GM19035 (cell line): ENCODE measurements around the gene ANKH.
"Not testable (repeated sequence)": the region's sequence is repeated elsewhere in the genome, so short reads cannot be mapped to it uniquely, and the experiment has no call there.

Experiments used
- ATAC-seq: cut with Tn5 transposase; IDR thresholded peaks from one replicate; pipeline ENCODE4 v1.9.1; 2021; ENCODE audit not compliant: unreplicated experiment

ANKH gene

DNA sequence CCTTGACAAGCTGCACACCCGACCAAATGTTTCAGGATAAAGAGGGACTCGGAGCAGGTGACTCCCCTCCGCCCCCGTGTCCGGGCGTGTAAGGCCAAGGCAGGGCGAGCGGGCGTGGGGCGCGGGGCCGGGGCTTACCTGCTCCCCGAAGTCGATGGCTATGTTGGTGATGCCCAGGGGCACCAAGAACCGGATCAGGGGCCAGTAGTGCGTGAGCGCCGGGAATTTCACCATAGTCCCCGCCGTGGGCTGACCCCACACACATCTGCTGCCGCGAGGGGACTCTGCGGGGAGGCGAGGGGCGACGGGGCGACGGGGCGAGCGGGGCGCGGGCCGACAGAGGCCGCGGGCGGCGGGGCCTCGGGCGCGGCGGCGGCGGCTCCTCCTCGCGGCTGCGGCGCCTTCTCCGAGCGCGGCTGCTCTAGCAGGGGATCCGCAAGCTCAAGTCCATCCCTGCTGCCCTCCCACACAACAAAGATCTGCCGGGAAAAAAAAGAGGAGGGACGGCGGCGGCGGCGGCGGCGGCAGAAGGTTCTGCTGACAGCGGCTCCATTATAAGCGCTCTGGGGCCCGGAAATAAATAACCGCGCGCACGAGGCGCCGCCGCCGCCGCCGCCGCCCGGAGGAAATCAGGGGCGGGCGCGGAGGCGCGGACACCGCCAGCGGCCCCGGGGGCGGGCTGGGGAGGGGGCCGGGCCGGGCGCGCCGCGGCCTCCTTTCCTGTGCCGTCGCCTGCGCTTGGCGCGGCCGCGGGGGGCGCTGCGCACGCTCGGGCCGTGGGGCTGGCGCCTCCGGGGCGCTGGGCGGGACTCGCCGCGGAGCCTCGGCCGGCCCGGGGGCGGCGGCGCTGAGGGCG lies at the start of gene ANKH:
Gene ANKH (minus strand): TSS at position 565 of the 856 bp plus-strand sequence. CDS start 331 bp downstream, at position 234.
- ATAC-seq, result peak; percentile 86

DNA sequence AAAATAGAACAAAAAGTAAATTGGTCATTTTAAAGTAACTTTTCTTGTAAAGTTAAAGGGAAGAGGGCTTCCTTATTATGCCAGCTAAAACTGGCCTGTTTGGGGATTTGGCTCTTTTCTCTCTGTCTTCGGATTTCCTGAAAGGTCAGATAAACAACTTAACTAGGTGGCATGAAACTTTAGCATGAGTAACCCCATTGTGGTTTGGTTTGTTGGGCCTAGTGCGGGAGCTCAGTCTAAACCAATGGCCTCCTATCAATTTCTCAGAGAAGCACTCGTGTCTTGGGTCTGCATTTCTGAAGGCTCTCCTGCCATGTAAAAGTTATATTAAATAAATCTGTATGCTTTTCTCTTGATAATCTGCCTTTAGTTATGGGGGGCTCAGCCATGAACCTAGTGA lies 48.5 kb upstream of the ANKH start:
- no peak for ATAC-seq

DNA sequence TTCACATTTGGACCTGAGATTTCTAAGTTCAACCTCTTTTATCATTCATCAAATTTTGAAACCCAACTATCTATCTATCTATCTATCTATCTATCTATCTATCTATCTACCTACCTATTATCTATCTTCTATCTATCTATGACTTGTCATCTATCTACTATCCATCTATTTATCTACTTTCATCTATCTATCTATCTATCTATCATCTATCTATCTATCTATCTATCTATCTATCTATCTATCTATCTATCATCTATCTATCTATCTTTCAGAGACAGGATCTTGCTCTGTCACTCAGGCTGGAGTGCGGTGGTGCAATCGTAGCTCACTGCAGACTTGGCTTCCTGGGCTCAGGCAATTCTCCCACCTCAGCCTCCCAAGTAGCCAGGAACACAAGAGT lies 47.5 kb upstream of the ANKH start:
- ATAC-seq, result not testable (repeated sequence)

DNA sequence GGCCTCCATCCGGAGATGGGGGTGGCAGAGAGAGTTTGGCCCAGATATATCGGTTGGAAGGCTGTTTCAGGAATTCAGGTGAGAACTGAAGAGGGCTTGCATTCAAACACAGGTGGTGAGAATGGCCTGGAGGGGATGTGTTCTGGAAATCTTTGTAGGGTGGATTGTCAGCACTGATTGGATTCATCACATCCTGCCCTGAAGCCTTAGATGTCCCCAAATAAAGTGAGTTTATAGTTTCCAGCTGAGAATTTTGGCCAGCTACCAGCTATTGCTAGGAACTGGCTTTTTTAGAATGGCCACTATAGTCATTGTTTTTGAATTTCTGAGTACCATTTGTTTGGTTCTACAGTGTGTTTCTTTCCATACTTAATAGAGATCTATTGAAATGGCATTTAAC lies 46.1 kb upstream of the ANKH start:
- no peak for ATAC-seq

DNA sequence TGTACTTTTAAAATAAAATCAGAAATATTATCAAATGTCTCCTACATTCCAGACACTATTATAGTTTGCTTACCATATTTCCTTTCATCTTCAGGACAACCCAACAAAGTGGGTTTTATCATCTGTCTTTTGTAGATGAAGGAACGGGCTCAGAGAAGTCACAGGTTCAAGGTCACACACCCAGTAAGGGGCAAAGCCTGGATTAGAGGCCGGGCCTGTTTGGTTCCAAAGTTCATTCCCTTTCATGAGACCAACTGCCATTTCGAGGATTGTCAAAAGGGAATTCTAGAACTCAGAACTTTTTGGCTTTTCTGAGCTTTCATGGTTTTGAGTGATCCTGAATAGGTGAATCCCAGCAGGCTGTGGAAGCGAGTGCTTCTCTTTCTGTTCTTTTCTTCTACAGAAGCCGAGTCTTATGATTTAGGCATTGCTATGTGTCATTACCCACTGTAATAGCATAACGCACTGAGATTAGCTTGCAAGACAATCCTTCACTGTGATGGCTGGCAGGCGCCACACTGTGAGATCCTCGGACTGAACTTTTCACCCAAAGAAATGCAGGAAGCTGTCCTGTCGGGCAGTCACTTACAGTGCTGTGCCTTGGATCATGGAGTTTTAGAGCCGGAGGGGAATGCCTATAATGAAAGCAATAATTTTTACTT lies 43.8 kb upstream of the ANKH start:
- ATAC-seq, result no peak

DNA sequence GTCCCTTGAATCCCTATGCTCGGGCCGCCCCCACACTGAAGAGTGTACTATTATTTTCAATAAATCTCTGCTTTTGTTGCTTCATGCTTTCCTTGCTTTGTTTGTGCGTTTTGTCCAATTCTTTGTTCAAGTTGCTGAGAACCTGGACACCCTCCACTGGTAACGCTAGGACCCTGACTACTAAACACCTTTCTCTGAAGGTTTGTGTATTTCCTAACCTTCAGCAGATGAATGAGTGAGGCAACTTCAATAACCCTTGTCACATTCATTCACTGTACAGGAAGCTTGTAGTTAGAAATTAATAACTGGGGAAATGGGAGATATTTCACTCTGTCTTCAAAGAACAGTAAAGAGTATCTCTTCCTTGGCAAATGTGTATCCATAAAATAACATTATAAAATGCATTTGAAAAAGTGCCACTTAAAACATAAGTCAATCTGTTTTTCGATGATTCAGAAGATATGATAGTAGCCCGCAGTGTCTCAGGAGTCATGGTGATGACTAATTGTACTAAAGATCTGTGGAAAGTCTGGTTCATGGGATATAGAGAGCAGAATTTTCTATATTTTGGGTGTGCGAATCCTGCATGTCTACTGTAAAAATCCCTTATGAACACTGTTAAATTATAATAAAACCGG lies 43.2 kb upstream of the ANKH start:
- ATAC-seq, result no peak

DNA sequence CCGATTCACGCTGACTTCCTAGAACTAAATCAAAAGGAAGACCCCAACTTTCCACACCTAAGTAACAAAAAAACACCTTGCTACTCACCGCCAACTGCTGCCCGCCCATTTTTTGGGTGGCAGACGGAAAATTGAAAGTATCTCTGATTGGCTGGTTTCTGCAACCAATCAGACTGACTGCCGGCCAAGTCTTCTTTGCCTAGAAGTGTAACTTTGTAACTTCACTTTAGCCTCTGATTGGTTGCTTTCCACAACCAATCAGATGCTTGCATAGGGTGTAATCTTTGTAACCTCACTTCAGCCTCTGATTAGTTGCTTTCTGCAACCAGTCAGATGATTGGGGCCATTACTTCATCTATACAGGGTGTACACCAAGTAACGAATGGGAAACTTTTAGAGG lies 42.6 kb upstream of the ANKH start:
- no peak for ATAC-seq

DNA sequence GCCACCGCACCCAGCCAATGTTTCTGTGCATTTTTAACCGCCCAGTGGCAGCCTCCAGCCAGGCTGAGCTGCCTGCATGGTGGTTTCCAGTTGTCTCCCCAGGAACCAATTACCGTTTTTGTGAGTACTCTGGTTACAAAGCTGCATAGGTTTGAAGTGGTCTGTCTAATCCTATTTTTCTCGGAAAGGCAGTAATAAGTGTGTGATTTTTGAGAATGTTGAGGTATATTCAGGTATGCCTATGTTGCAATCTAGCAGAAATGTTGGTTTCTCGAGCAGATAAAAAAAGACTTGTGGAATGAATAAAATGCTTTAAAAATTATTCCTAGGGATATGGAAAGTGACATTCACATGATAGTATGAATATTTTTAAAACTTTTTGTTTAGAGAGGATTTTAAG lies 41.5 kb upstream of the ANKH start:
- ATAC-seq, result no peak

DNA sequence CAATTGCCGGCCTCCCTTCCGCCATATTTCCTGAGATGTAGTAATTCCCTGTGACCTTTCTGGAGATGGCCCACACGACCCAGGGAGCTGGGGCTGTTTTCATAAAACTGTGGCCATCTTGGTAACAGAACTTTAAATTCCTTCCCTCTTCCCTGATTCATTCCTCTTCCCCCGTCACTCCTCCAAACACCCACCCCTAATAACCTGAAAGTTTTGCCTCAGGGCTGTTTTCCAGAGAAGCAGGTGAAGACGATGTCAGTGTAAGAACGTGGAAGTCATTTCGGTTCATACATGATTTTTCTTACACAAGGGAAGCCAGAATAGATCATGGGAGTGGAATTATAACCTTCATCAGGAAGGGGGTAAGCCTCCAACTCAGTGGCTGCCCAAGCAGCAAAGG lies 40.6 kb upstream of the ANKH start:
- no peak for ATAC-seq

DNA sequence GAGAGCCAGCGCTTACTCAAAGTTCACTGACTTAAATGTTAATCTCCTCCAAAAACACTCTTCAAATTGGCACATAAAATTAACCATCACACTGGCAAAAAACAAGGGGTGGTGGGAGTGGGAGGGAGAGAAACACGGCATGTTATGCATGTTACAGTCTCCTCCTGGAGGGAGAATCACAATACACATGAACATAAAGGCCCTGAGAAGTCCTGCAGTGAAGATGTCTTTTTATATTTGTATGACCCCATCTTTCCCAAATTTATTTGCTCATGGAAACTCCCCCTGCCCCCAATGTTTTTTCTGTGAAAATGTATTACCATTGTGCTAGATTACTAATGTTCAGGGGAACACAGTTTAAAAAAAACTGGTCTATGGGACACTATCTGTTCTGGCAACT lies 37.8 kb upstream of the ANKH start:
- ATAC-seq, result no peak

DNA sequence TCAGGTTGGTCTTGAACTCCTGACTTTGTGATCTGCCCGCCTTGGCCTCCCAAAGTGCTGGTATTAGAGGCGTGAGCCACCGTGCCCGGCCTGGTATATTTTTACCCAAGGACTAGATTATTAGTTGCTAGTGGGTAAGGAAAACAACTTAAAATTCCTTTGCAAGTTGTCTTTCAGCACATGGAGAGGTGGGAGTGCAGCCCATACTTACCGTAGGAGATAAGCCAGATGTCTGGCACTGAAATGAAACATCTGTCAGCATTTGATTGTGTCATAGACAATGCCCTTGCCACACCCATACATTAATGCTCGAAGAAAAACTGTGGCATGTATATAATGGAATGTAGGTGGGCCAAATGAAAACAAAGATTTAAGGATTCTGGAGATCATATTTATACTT lies 36.6 kb upstream of the ANKH start:
- ATAC-seq, result no peak

DNA sequence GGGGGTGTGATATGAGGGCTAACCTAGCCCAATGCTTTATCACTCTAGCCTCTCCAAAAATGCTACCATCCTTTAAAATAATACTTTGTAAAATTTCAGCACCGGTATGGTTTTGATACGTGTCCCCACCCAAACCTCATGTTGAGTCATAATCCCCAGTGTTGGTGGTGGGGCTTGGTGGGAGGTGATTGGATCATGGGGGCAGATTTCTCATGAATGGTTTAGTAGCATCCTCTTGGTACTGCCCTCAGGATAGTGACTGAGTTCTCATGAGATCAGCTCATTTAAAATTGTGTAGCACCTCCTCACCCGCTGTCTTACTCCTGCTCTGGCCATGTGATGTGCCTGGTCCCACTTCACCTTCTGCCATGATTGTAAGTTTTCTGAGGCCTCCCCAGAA lies 35.0 kb upstream of the ANKH start:
- ATAC-seq, result no peak

DNA sequence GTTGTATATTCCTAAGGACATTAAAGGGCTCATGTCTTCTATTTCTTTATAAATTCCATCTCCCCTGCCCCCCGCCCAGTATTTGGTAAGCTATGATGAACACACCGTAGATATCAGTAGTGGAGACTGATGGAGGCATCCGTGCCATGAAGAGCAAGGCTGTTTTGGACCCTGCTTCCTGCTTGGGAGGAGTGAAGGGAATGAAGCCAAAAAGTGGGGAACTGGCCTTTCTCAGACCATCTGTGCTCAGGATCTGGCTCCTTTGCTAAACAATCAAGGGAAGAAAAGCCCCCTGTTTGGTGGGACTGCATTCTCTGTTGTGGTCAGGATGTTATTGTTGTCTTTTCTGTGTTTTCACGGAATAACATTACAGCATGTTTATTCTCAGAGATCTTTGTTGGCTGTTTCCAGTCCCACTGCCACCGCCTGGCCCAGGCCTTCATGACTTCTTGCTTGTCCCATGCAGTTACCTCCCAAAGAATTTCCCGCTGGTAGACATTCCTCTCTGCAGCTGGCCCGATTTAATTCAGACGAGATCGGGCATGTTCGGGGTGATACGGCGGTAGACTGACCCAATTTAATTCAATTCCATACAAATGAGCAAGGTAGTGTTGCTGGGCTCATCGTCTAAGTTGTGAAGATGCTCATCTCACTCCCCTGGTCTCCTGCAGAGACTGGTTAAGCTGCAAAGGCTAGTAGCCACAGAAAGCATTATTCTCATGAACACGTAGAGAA lies 31.4 kb upstream of the ANKH start:
- ATAC-seq, result no peak

DNA sequence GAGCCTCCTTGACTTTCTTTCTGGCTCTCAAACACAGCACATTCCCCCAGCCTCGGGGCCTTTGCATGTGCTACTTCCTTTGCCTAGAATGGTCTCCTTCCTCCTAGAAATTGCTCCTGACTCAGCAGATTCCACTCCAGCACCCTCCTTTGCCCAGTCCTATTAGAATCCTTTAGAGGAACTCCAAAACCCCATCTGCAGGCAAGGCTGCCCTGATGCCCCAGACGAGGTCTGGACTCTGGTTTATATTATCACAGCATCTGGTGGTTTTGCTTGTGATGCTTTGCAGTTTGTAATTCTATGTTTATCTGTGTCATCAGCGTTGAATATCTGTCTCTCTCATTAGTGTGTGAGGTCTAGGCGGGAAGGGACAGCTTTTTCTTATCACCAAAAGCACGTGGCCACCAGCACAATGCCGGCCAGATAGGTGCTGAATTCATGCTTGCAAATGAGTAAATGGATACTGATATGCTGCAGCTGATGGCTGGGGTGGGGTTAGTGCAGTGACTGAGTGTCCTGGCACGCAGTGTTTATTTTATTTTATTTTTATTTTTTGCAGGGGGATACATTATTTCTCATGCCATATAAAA lies 30.0 kb upstream of the ANKH start:
- no peak for ATAC-seq

DNA sequence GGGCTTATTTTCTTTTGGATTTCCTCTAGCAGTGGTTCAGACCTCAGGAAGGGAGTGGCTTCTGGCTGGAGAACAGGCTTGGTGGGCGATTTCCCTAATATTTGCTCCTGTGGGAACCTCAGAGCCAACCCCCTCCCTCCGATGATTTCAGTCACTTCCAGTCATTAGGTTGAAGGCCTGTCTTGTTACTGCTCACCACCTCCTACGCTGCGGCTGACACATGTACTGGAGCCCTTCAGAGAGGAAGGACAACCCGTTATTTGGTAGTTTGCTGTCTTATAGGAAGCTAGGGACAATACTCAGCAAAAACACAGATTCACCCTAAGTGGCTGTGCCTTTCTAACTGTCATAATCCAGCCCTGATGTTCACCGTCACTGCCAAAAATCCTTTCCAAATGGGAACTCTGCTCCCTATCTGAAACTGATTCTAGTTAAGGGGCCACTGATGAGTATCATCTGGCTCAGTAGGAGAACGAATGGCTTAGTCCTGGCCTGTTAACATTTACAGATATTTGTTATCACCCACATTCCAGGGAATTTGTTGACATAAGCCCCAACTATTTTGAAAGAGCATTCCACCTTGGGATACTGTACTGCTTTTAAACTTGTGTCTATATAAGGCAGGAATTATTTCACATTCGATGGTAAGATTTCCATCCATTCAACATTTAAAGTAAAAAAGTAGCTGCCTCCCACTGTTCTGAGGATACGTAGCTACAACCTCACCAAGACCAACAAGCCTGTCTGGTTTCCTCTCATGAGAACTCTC lies 29.3 kb upstream of the ANKH start:
- no peak for ATAC-seq

DNA sequence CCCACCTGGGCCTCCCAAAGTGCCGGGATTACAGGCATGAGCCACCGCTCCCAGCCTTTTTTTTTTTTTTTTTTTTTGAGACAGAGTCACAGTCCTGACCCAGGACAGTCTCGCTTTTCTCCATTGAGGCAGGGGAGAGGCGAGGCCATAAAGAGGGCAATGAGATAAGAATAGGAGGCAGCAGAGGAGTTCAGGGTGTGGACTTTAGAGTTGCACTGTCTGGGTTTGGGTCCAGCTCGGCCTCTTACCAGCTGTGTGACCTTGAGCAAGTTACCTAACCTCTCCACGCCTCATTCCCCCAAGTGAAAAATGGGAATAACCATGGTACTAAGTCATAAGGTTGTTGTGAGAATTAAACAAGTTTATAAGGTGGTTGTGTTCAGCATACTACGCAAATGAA lies 24.6 kb upstream of the ANKH start:
- ATAC-seq, result no peak

DNA sequence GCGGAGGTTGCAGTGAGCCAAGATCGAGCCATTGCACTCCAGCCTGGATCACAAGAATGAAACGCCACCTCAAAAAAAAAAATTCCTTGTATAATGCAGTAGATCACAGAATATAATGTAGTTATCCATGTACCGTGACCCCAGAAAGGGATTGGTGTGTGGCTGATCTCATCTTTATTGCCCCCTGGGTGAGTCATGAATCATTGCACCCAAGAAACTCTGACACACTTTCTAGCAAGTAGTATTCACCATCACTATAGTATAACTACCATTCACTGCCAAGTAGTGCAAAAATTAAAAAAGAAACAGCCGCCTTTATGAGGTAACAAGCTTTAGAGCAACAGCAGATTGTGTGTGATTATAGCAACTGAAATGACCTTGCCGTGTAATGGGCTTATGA lies 23.7 kb upstream of the ANKH start:
- no peak for ATAC-seq

DNA sequence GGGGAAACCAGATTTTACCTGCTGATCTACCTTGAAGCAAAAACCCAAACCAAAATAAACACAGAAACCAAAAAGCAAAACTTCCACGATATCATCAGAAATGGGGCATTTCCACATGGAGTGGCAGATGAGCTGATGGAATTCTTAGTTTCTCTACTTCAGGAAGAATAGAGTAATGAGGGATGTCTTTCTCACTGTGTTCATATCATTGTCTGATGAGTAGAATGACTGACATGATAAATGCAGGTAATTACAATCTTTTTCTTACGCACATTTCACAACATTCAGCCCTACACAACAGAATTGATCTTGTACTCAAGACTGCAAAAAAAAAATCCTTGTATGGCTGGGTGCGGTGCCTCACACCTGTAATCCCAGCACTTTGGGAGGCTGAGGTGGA lies 23.2 kb upstream of the ANKH start:
- no peak for ATAC-seq

DNA sequence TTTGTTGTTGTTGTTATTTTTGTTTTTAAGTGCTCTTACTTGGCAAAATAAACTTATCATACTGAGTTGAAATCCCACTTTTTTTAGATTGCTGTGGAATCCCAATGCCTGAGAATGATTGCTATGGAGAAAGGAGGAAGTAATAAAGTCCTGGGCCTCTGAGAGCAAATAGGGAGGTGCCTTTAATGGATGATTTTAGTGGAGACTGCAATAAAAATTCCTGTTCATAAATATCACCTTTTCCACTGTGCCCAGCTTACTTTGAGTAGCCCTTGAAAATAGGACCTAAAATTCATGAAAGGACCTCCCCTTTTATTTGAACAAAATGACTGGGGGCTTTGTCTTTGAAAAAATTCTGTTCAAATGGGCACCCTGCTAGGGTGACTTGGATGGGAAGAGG lies 21.8 kb upstream of the ANKH start:
- no peak for ATAC-seq

DNA sequence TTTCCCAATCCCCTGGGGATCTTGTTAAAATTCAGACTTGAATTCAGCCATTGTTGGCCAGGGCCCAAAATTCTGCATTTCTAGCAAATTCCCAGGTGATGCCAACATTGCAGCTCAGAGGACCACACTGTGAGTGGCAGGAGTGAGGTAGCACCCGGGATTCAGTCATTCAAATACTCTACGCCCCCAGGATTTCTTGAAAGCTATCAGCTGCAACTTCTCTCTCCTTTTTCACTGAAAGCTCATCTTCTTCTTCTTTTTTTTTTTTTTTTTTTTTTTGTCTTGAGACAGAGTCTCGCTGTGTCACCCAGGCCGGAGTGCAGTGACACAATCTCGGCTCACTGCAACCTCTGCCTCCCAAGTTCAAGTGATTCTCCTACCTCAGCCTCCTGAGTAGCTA lies 19.3 kb upstream of the ANKH start:
- no peak for ATAC-seq
